ENCODE data around the gene LRRC4C.

GRCh38 chr11:41301023-41301422 is 158.4 kb downstream of the LRRC4C start:
- TF ChIP-seq TEAD4 (CRISPR knock-in tag; IDR thresholded peaks at IDR 0.05) (no peak), CTCF (IDR thresholded peaks at IDR 0.05) (no peak)
